GM23338 (cell line): ENCODE measurements around the gene ARHGEF17. TPM values are rescaled to one million over a fixed set of nuclear protein-coding genes. Genes with fewer than 3 reads are reported as not detected.

ENCODE experiments used
- ATAC-seq: fragments of 200-7000 bp; cut with Tn5 transposase; 3 replicates; pipeline ENCODE4 v1.9.1; 2020
- DNase-seq: peaks from one replicate; pipeline ENCODE4 v3.0.0-alpha.2; 2015; ENCODE audit warnings: low spot score
- H2AFZ ChIP-seq: fragments of 200-600 bp; sonication (generic); 2 replicates; pipeline ENCODE4 v1.8.0; 2016; ENCODE audit warnings: antibody characterized with exemption, mild to moderate bottlenecking, moderate library complexity
- H3F3A ChIP-seq: fragments of 200-600 bp; sonication (generic); replicated peaks from 2 replicates; pipeline ENCODE4 v1.8.0; 2017; ENCODE audit warnings: antibody characterized with exemption, mixed run types, low read depth
- H3K27ac ChIP-seq: fragments of 200-600 bp; sonication (generic); 2 replicates; pipeline ENCODE4 v1.6.1; 2016; ENCODE audit warnings: low read depth
- H3K27me3 ChIP-seq: fragments of 200-600 bp; sonication (generic); 2 replicates; pipeline ENCODE4 v1.8.0; 2016; ENCODE audit warnings: mild to moderate bottlenecking, mixed run types, moderate library complexity; ENCODE audit not compliant: insufficient read depth
- H3K36me3 ChIP-seq: fragments of 200-600 bp; sonication (generic); 2 replicates; pipeline ENCODE4 v1.8.0; 2016; ENCODE audit warnings: mild to moderate bottlenecking; ENCODE audit not compliant: insufficient read depth
- H3K4me1 ChIP-seq: fragments of 200-600 bp; sonication (generic); 2 replicates; pipeline ENCODE4 v1.8.0; 2016; ENCODE audit warnings: mild to moderate bottlenecking, moderate library complexity; ENCODE audit not compliant: insufficient read depth
- H3K4me2 ChIP-seq: fragments of 200-600 bp; sonication (generic); 2 replicates; pipeline ENCODE4 v1.7.1; 2017; ENCODE audit warnings: mixed run types
- H3K4me3 ChIP-seq: fragments of 200-600 bp; sonication (generic); 2 replicates; pipeline ENCODE4 v1.6.1; 2016; ENCODE audit warnings: mixed run types
- H3K79me2 ChIP-seq: fragments of 200-600 bp; sonication (generic); replicated peaks from 2 replicates; pipeline ENCODE4 v1.8.0; 2017; ENCODE audit warnings: mild to moderate bottlenecking; ENCODE audit not compliant: insufficient read depth
- H3K9me2 ChIP-seq: fragments of 200-600 bp; sonication (generic); 2 replicates; pipeline ENCODE4 v1.8.0; 2017; ENCODE audit not compliant: insufficient read depth
- H4K20me1 ChIP-seq: fragments of 200-600 bp; sonication (generic); replicated peaks from 2 replicates; pipeline ENCODE4 v1.8.0; 2017; ENCODE audit warnings: mild to moderate bottlenecking; ENCODE audit not compliant: insufficient read depth
- H3K27ac Mint-ChIP-seq: 2 replicates; pipeline ENCODE4 v1.8.0; 2020; ENCODE audit warnings: inconsistent platforms, mild to moderate bottlenecking, moderate library complexity, mixed read lengths
- H3K27me3 Mint-ChIP-seq: 3 replicates; pipeline ENCODE4 v1.8.0; 2022; ENCODE audit warnings: low read depth, mild to moderate bottlenecking, moderate library complexity, mixed read lengths, inconsistent platforms; ENCODE audit not compliant: insufficient read depth, poor library complexity
- H3K36me3 Mint-ChIP-seq: 3 replicates; pipeline ENCODE4 v1.8.0; 2021; ENCODE audit warnings: low read depth, mild to moderate bottlenecking, inconsistent platforms, moderate library complexity, mixed read lengths
- H3K4me1 Mint-ChIP-seq: 3 replicates; pipeline ENCODE4 v1.8.0; 2020; ENCODE audit warnings: mild to moderate bottlenecking, inconsistent platforms, mixed read lengths
- H3K4me3 Mint-ChIP-seq: 3 replicates; pipeline ENCODE4 v1.8.0; 2021; ENCODE audit warnings: moderate library complexity, mild to moderate bottlenecking, inconsistent platforms, mixed read lengths
- H3K9me3 Mint-ChIP-seq: 3 replicates; pipeline ENCODE4 v1.8.0; 2020; ENCODE audit warnings: moderate library complexity, mild to moderate bottlenecking, inconsistent platforms, mixed read lengths
- CTCF ChIP-seq, 2 experiments: fragments of 200-600 bp in 1 of 2; sonication (generic) in 1 of 2; conservative IDR thresholded peaks; 2 replicates each; pipeline versions ENCODE4 v1.5.1 to v1.6.1; 2016 to 2017; ENCODE audit warnings: antibody characterized with exemption in 2 of 2, low read depth in 2 of 2, mild to moderate bottlenecking in 2 of 2, moderate library complexity in 1 of 2
- ETS1 ChIP-seq: IDR thresholded peaks from 2 replicates; pipeline ENCODE4 v1.6.1; 2016; ENCODE audit warnings: antibody characterized with exemption
- EZH2 ChIP-seq: fragments of 200-600 bp; sonication (generic); IDR thresholded peaks from one replicate; pipeline ENCODE4 v1.8.0; 2017; ENCODE audit warnings: antibody characterized with exemption, mild to moderate bottlenecking, low read depth; ENCODE audit not compliant: unreplicated experiment
- EZH2phosphoT487 ChIP-seq: fragments of 200-600 bp; sonication (generic); IDR thresholded peaks from one replicate; pipeline ENCODE4 v1.8.1; 2018; ENCODE audit warnings: antibody characterized with exemption; ENCODE audit not compliant: unreplicated experiment
- JUNB ChIP-seq: IDR thresholded peaks from one replicate; pipeline ENCODE4 v1.6.1; 2016; ENCODE audit warnings: antibody characterized with exemption; ENCODE audit not compliant: unreplicated experiment
- POLR2AphosphoS5 ChIP-seq: IDR thresholded peaks from 2 replicates; pipeline ENCODE4 v1.6.1; 2016; ENCODE audit warnings: antibody characterized with exemption, low read depth
- STAT1 ChIP-seq: IDR thresholded peaks from one replicate; pipeline ENCODE4 v1.6.1; 2016; ENCODE audit warnings: antibody characterized with exemption; ENCODE audit not compliant: unreplicated experiment
- ZNF114 ChIP-seq: fragments of 250-450 bp; sonication (Bioruptor Pico); IDR thresholded peaks from 2 replicates; pipeline ENCODE4 v1.5.0; 2020; ENCODE audit warnings: mild to moderate bottlenecking, moderate library complexity
- ZNF331 ChIP-seq: fragments of 250-450 bp; sonication (Bioruptor Pico); IDR thresholded peaks from 2 replicates; pipeline ENCODE4 v1.5.0; 2020; ENCODE audit warnings: low read depth, mild to moderate bottlenecking, moderate library complexity
- ZNF462 ChIP-seq: fragments of 250-450 bp; sonication (Bioruptor Pico); IDR thresholded peaks from 2 replicates; pipeline ENCODE4 v1.5.0; 2020; ENCODE audit warnings: mild to moderate bottlenecking, moderate library complexity
- polyA plus RNA-seq: library from polyadenylated mRNA; unstranded; fragments of >200 nt; fragmentation: Nextera tagmentation; extraction: Ambion mirVana; gene quantifications from 2 replicates; pipeline ENCODE4 v1.2.1, GENCODE V29; 2016
- total RNA-seq: library from RNA; depleted of rRNA; stranded (reverse); fragments of >200 nt; shearing (Covaris generic); gene quantifications from 2 replicates; pipeline ENCODE4 v1.2.3, GENCODE V29; 2014

ARHGEF17 gene
- total and polyA plus RNA-seq, 2 experiments from 2014 or later: 2.9 to 15.0 TPM

- no peak for TF ChIP-seq ETS1
- no peak for TF ChIP-seq STAT1
- TF ChIP-seq ZNF114: no peak
These were observed 7.4 kb downstream of the ARHGEF17 start (continued) for GRCh38 chr11:73315293-73316020.

- H3K27ac Mint-ChIP-seq: no peak overlapping the region
- H3K27ac ChIP-seq: no peak overlapping the region
- H3K36me3 Mint-ChIP-seq: peaks cover 7% of the 10 kb centered on the region; the same call in 2 of the 3 replicates
These were observed 8.3 kb downstream of the ARHGEF17 start for GRCh38 chr11:73316422-73316821.

More at GRCh38 chr11:73316422-73316821, 8.3 kb downstream of the ARHGEF17 start:
- H3K4me3 ChIP-seq: no peak overlapping the region
- no peaks in the 10 kb centered on the region for H3K9me3 Mint-ChIP-seq
- peaks cover 5% of the 10 kb centered on the region; the same call in 1 of the 2 replicates for H3K79me2 ChIP-seq
- peaks cover 10% of the 10 kb centered on the region for H4K20me1 ChIP-seq
- no peaks in the 10 kb centered on the region for H3K9me2 ChIP-seq
- H3K4me2 ChIP-seq: no peak overlapping the region
- H3K4me1 ChIP-seq: peaks cover 7% of the 10 kb centered on the region; the same call in 1 of the 2 replicates
- H3K4me3 Mint-ChIP-seq: no peak overlapping the region
- TF ChIP-seq ZNF114: no peak
- TF ChIP-seq STAT1: no peak
- no peak for TF ChIP-seq POLR2AphosphoS5
- TF ChIP-seq JUNB: no peak
- no peak for TF ChIP-seq EZH2phosphoT487
- no peak for TF ChIP-seq ETS1
- TF ChIP-seq ZNF462 (CRISPR knock-in tag): no peak
- no peak for TF ChIP-seq ZNF331 (CRISPR knock-in tag)
- TF ChIP-seq CTCF (conservative IDR thresholded peaks at IDR 0.05; ENCODE audit: low read depth in 2 of 2): no peak
- no peak for TF ChIP-seq EZH2
- peaks cover 14% of the 10 kb centered on the region for H3K27me3 Mint-ChIP-seq
- no peaks in the 10 kb centered on the region for H3F3A ChIP-seq
- peaks cover 32% of the 10 kb centered on the region for H3K4me1 Mint-ChIP-seq
- H3K27me3 ChIP-seq: no peaks in the 10 kb centered on the region
- ATAC-seq (no peak), DNase-seq (no peak)
- no peak overlapping the region for H2AFZ ChIP-seq
- H3K36me3 ChIP-seq: no peaks in the 10 kb centered on the region
